ENCODE data around the gene CLRN3. TPM values are rescaled to one million over a fixed set of nuclear protein-coding genes. Genes with fewer than 3 reads are reported as not detected.

CLRN3 gene
- total RNA-seq, 4 donors from 2014 or later = not detected

GRCh38 chr10:127869329-127869728 lies 23.4 kb downstream of the CLRN3 start:
- no peak for TF ChIP-seq CTCF (IDR thresholded peaks at IDR 0.05)
- DNase-seq (ENCODE audit: low spot score) (no peak), ATAC-seq (ENCODE audit: low FRiP score) (no peak)

GRCh38 chr10:127867805-127868204 lies 24.9 kb downstream of the CLRN3 start:
- TF ChIP-seq CTCF (IDR thresholded peaks at IDR 0.05) = no peak
- ATAC-seq (ENCODE audit: low FRiP score) (no peak), DNase-seq (ENCODE audit: low spot score) (no peak)

GRCh38 chr10:127866276-127867013 lies 26.3 kb downstream of the CLRN3 start:
- ATAC-seq (ENCODE audit: low FRiP score) (no peak), DNase-seq (ENCODE audit: low spot score) (no peak)
- TF ChIP-seq CTCF (IDR thresholded peaks at IDR 0.05) = no peak

GRCh38 chr10:127863231-127863825 lies 29.4 kb downstream of the CLRN3 start:
- DNase-seq (ENCODE audit: low spot score) (no peak), ATAC-seq (ENCODE audit: low FRiP score) (no peak)
- TF ChIP-seq CTCF (IDR thresholded peaks at IDR 0.05) = no peak

- DNase-seq (ENCODE audit: low spot score) = no peak
- TF ChIP-seq CTCF (IDR thresholded peaks at IDR 0.05) = no peak
- no peak for ATAC-seq (ENCODE audit: low FRiP score)
Measured at GRCh38 chr10:127860592-127860991, 32.1 kb downstream of the CLRN3 start.

- ATAC-seq (ENCODE audit: low FRiP score) = no peak
- no peak for TF ChIP-seq CTCF (IDR thresholded peaks at IDR 0.05)
Measured at GRCh38 chr10:127855976-127856375, 36.8 kb downstream of the CLRN3 start.

GRCh38 chr10:127855591-127855881 lies 37.2 kb downstream of the CLRN3 start:
- no peak for ATAC-seq (ENCODE audit: low FRiP score)
- no peak for DNase-seq (ENCODE audit: low spot score)
- TF ChIP-seq CTCF (IDR thresholded peaks at IDR 0.05) = no peak

More at GRCh38 chr10:127855976-127856375, 36.8 kb downstream of the CLRN3 start:
- no peak for DNase-seq (ENCODE audit: low spot score)
